ENCODE measurements around the gene OSBPL9. TPM values are rescaled to one million over a fixed set of nuclear protein-coding genes. Genes with fewer than 3 reads are reported as not detected.

The OSBPL9 gene
- total RNA-seq, 1 experiment from 2014 or later, result 67.6 TPM

- H3K4me1 Mint-ChIP-seq (ENCODE audit: low read depth, unreplicated experiment), result peaks cover 21% of the 10 kb centered on the region
- H3K4me3 Mint-ChIP-seq (ENCODE audit: low read depth, unreplicated experiment), result peak overlapping the region; percentile 83
- TF ChIP-seq CTCF (IDR thresholded peaks at IDR 0.05; ENCODE audit: unreplicated experiment), result no peak
- CTCF ChIA-PET, result interaction anchor here (0.6 to 2.3 kb wide), 2 partner anchors 28 to 151 kb away, joined by 7 to 12 read pairs; no protein-coding TSS in a partner anchor
- peaks cover 19% of the 10 kb centered on the region for H3K36me3 Mint-ChIP-seq (ENCODE audit: insufficient read depth, unreplicated experiment)
- H3K27ac Mint-ChIP-seq (ENCODE audit: unreplicated experiment), result peak overlapping the region; percentile 39
- no peak for DNase-seq
- no peaks in the 10 kb centered on the region for H3K27me3 Mint-ChIP-seq (ENCODE audit: unreplicated experiment)
- intact Hi-C loops (cut with micrococcal nuclease; ENCODE audit: unreplicated experiment), result no loop called here
- BruUV-seq (replicated peaks), result no TSS peak
- no peaks in the 10 kb centered on the region for H3K9me3 Mint-ChIP-seq (ENCODE audit: low read depth, unreplicated experiment)
Observed at GRCh38 chr1:51727366-51727765, 110.5 kb downstream of the OSBPL9 start.

DNA sequence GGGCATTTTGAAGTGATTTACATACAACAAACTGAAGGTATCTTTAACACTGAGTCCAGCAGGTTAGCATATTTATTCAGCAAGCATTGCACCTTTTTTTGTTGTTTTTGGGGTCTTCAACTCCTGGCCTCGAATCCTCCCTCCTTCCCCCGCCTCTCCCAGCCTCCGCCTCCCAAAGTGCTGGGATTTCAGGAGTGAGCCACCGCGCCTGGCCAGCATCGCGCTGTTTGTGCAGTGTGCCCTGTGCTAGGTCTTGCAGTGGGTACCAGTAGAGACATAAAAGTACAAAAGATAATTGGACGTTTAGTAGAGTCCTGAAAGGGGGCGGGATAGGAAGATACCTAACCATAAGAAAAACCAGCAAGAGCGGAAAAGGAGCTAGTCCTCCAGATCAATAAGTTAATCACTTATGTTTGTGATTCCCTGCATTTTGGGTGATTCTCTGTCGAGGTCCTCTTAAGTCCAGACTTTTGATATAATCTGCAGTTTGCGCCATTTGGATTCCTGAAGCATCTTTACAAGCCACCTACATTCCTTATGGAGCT lies 111.8 kb downstream of the OSBPL9 start:
- H3K9me3 Mint-ChIP-seq (ENCODE audit: low read depth, unreplicated experiment), result no peaks in the 10 kb centered on the region
- no peak for TF ChIP-seq CTCF (IDR thresholded peaks at IDR 0.05; ENCODE audit: unreplicated experiment)
- H3K36me3 Mint-ChIP-seq (ENCODE audit: insufficient read depth, unreplicated experiment), result peaks cover 19% of the 10 kb centered on the region
- CTCF ChIA-PET, result interaction anchor here (0.7 to 2.3 kb wide), 3 partner anchors 29 to 256 kb away, joined by 3 to 12 read pairs (median 3); no protein-coding TSS in a partner anchor
- intact Hi-C loops (cut with micrococcal nuclease; ENCODE audit: unreplicated experiment), result no loop called here
- no TSS peak for BruUV-seq (replicated peaks)
- H3K27ac Mint-ChIP-seq (ENCODE audit: unreplicated experiment), result peak overlapping the region; percentile 1
- no peak for DNase-seq
- H3K4me3 Mint-ChIP-seq (ENCODE audit: low read depth, unreplicated experiment), result peak overlapping the region; percentile 83
- H3K27me3 Mint-ChIP-seq (ENCODE audit: unreplicated experiment), result no peaks in the 10 kb centered on the region
- H3K4me1 Mint-ChIP-seq (ENCODE audit: low read depth, unreplicated experiment), result peaks cover 33% of the 10 kb centered on the region

DNA sequence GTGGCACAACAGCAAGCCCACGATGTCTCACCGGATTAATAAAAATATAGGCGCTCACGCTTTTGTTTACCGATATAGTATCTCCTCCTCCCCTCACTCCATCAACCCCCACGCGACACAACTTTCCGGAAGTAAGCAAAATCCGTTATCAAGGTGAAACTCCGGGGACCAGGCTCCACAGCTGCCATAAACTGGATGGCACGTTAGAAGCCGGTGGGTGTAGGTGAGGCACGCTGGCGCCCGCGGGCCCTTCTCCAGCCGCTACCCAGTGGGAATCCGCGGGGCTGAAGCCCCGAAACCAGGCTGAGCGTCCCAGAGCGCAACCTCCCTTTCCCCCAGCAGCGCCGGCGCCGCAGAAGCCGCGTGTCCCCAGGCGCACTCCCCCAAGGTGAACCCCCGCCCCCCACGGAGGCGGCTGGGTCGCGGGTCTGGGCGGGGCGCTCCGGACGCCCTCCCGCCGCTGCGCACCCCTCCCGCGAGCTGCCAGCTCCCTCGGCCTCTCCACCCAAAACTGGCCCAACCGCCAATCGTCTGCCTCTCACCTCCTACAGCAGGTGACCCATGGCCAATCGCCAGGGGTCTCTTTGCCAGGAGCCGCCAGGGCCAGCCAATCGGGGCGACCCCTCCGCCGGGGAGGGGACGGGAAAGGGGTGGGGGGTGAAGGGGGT lies 112.4 kb downstream of the OSBPL9 start:
- intact Hi-C loops (cut with micrococcal nuclease; ENCODE audit: unreplicated experiment), result no loop called here
- TF ChIP-seq CTCF (IDR thresholded peaks at IDR 0.05; ENCODE audit: unreplicated experiment), result no peak
- Mint-ChIP-seq H3K27me3 (ENCODE audit: unreplicated experiment) (no peaks in the 10 kb centered on the region), H3K9me3 (ENCODE audit: low read depth, unreplicated experiment) (no peaks in the 10 kb centered on the region), H3K27ac (ENCODE audit: unreplicated experiment) (peak overlapping the region; percentile 1), H3K4me3 (ENCODE audit: low read depth, unreplicated experiment) (peak overlapping the region; percentile 83), H3K4me1 (ENCODE audit: low read depth, unreplicated experiment) (peaks cover 34% of the 10 kb centered on the region), H3K36me3 (ENCODE audit: insufficient read depth, unreplicated experiment) (peaks cover 19% of the 10 kb centered on the region)
- DNase-seq, result peak; percentile 97
- BruUV-seq (replicated peaks), result TSS peak; percentile 69
- CTCF ChIA-PET, result interaction anchor here (0.7 to 2.3 kb wide), 3 partner anchors 30 to 256 kb away, joined by 3 to 12 read pairs (median 3); no protein-coding TSS in a partner anchor

DNA sequence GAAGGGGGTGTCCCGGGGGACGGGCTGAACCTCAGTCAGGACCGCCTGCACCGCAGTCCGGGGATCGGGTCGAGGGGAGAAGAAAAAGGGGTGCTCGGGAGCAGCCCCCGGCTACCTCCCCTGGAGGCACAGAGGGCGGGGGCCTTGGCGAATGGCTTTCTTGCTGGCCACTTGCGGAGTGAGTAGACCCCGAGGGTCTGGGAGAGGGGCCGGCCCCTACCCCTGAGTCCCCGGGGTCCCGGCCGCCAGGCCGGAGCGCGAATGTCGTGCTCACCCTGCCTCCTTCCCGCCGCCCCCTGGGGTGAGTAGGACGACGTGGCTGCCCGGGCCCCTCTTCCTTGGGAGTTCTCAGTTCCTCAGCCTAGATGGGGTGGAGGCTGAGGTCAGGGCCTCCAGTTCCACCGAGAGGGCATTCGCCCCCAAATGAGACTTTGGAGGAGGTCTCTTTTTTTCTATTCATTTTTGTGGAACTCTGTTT lies 113.0 kb downstream of the OSBPL9 start:
- TF ChIP-seq CTCF (IDR thresholded peaks at IDR 0.05; ENCODE audit: unreplicated experiment), result no peak
- Mint-ChIP-seq H3K9me3 (ENCODE audit: low read depth, unreplicated experiment) (no peaks in the 10 kb centered on the region), H3K4me3 (ENCODE audit: low read depth, unreplicated experiment) (peak overlapping the region; percentile 83), H3K27ac (ENCODE audit: unreplicated experiment) (peak overlapping the region; percentile 35), H3K4me1 (ENCODE audit: low read depth, unreplicated experiment) (peaks cover 40% of the 10 kb centered on the region), H3K36me3 (ENCODE audit: insufficient read depth, unreplicated experiment) (peaks cover 19% of the 10 kb centered on the region), H3K27me3 (ENCODE audit: unreplicated experiment) (no peaks in the 10 kb centered on the region)
- no peak for DNase-seq
- CTCF ChIA-PET, result interaction anchor here (0.7 to 2.3 kb wide), 3 partner anchors 31 to 255 kb away, joined by 3 to 12 read pairs (median 3); no protein-coding TSS in a partner anchor
- BruUV-seq (replicated peaks), result TSS peak; percentile 63
- intact Hi-C loops (cut with micrococcal nuclease; ENCODE audit: unreplicated experiment), result no loop called here

All from Calu3 (cell line).